Lower leg skin (tissue), 3 donors: ENCODE measurements around the gene UQCC2.

Experiments
- POLR2A ChIP-seq, 2 donors: fragments of 450-650 bp; IDR thresholded peaks; one replicate each; pipeline ENCODE4 v1.6.1; 2016 to 2017; ENCODE audit warnings: antibody characterized with exemption in 2 of 2, mild to moderate bottlenecking in 1 of 2, moderate library complexity in 1 of 2
- TF ChIP-seq, protein P1 (sequence below), 3 donors: fragments of 450-650 bp; IDR thresholded peaks; one replicate each; pipeline ENCODE4 v1.5.1; 2016; ENCODE audit warnings: antibody characterized with exemption in 3 of 3, mild to moderate bottlenecking in 3 of 3, moderate library complexity in 2 of 3

DNA sequence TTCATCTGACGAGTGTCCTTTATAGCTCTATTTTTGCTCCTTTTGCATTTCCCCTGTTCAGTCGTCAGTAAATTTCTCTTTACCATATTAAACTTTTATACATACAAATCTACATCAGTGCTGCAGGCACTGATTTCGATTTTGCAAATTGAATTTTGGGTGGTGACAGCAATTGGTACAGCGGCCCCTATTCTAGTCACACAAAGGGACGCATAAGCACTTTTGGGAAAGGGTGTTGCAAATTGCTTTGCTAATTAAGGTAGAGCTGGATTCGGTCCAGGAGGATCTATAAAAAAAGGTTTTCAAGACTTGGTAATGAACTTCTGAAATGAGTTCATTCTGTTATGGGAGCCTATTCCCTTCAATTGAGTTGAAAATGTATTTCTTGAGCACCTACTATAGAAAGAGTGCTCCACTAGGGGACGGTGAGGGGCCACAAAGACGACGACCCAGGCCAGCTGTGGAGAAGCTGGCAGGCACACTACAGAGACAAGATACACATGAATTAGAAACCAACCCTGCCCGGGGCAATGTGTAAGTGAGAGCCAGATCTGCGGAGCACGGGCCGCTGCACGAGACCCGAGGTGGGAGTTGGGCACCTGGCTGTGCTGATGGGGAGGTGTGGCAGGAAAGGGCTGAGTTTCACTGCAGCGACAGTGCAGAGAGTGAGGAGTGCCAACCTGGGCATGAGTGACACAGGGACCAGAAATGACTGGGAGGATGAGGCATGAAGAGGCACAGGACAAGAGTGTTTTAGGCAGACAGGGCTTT, 5.4 kb downstream of the UQCC2 start:
- TF ChIP-seq, protein P1, sequence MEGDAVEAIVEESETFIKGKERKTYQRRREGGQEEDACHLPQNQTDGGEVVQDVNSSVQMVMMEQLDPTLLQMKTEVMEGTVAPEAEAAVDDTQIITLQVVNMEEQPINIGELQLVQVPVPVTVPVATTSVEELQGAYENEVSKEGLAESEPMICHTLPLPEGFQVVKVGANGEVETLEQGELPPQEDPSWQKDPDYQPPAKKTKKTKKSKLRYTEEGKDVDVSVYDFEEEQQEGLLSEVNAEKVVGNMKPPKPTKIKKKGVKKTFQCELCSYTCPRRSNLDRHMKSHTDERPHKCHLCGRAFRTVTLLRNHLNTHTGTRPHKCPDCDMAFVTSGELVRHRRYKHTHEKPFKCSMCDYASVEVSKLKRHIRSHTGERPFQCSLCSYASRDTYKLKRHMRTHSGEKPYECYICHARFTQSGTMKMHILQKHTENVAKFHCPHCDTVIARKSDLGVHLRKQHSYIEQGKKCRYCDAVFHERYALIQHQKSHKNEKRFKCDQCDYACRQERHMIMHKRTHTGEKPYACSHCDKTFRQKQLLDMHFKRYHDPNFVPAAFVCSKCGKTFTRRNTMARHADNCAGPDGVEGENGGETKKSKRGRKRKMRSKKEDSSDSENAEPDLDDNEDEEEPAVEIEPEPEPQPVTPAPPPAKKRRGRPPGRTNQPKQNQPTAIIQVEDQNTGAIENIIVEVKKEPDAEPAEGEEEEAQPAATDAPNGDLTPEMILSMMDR (IDR thresholded peaks at IDR 0.05), result no peak
- no peak for TF ChIP-seq POLR2A (IDR thresholded peaks at IDR 0.05)
